ENCODE results near the gene FAM135A.

DNA sequence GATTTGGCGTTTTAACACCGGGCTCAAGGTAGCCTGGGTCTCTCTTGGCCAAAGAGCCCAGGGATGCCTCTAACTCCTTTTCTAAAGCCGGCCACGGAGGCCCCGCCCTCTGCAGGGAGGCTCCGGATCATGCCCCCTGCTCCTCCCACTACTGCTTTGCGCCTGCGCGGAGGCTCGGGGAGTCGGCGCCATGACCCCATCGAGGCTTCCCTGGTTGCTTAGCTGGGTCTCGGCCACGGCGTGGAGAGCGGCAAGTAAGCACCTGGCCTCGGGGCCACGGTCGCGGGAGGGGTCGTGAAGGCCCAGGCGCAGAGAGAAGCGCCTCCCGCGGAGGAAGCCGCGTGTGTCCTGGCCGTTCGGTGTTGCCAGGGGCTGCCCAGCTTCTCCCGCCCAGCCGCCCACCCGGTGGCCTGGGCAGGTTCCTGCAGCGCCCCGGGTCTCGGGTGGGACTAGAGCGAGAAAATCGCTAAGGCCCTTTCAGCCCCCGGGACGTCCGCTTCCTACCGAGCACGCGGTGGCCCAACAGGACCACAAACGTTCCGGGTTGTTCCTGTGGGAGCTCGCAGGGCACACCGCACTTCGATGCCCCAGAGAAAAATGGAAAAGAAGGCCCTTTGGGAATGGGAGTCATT, 153.6 kb downstream of the FAM135A start, which contains the start of gene SDHAF4:
- TF ChIP-seq, protein P1, sequence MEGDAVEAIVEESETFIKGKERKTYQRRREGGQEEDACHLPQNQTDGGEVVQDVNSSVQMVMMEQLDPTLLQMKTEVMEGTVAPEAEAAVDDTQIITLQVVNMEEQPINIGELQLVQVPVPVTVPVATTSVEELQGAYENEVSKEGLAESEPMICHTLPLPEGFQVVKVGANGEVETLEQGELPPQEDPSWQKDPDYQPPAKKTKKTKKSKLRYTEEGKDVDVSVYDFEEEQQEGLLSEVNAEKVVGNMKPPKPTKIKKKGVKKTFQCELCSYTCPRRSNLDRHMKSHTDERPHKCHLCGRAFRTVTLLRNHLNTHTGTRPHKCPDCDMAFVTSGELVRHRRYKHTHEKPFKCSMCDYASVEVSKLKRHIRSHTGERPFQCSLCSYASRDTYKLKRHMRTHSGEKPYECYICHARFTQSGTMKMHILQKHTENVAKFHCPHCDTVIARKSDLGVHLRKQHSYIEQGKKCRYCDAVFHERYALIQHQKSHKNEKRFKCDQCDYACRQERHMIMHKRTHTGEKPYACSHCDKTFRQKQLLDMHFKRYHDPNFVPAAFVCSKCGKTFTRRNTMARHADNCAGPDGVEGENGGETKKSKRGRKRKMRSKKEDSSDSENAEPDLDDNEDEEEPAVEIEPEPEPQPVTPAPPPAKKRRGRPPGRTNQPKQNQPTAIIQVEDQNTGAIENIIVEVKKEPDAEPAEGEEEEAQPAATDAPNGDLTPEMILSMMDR (conservative IDR thresholded peaks at IDR 0.05; ENCODE audit: low read depth in 2 of 2), result no peak
- TF ChIP-seq EZH2 (IDR thresholded peaks at IDR 0.05; ENCODE audit: low read depth, unreplicated experiment) (no peak), STAT1 (IDR thresholded peaks at IDR 0.05; ENCODE audit: unreplicated experiment) (no peak), EZH2phosphoT487 (IDR thresholded peaks at IDR 0.05; ENCODE audit: unreplicated experiment) (no peak)
- TF ChIP-seq, protein P2, sequence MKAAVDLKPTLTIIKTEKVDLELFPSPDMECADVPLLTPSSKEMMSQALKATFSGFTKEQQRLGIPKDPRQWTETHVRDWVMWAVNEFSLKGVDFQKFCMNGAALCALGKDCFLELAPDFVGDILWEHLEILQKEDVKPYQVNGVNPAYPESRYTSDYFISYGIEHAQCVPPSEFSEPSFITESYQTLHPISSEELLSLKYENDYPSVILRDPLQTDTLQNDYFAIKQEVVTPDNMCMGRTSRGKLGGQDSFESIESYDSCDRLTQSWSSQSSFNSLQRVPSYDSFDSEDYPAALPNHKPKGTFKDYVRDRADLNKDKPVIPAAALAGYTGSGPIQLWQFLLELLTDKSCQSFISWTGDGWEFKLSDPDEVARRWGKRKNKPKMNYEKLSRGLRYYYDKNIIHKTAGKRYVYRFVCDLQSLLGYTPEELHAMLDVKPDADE (IDR thresholded peaks at IDR 0.05), result no peak; the same call in 1 of the 2 replicates
